SK-N-MC (cell line): ENCODE results near the gene MIDN.

ENCODE experiments used
- EZH2 ChIP-seq: fragments of 200-600 bp; sonication (generic); IDR thresholded peaks from one replicate; pipeline ENCODE4 v1.6.1; 2017; ENCODE audit warnings: antibody characterized with exemption
- POLR2AphosphoS5 ChIP-seq: IDR thresholded peaks from 2 replicates; pipeline ENCODE4 v1.6.1; 2012; ENCODE audit warnings: mild to moderate bottlenecking, low read depth, low read length, borderline replicate concordance

DNA sequence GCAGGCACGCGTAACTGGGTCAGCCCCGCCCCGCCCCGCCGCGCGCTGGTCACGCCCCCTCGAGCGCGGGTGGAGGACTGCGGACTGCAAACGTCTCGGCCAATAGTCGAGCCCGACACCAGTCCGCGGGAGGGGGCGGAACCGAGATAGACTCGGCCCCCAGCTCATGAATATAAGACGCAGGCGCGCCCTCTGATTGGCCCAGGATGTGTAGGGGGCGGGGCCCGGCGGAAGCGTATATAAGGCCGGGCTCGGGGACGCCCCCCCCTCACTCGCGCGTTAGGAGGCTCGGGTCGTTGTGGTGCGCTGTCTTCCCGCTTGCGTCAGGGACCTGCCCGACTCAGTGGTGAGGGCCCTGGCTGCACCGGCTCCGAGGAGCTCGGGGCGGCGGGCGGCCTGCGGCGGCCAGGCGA is 20.7 kb downstream of the MIDN start, which contains the start of gene CIRBP:
- TF ChIP-seq POLR2AphosphoS5 = peak; percentile 97
- TF ChIP-seq EZH2 = no peak
